K562 (cell line): ENCODE data around the gene IPO8. TPM values are rescaled to one million over a fixed set of nuclear protein-coding genes. Genes with fewer than 3 reads are reported as not detected.

Source experiments
- ATAC-seq: fragments of 200-7000 bp; cut with Tn5 transposase; 3 replicates; pipeline ENCODE4 v1.9.1; 2020; ENCODE audit warnings: moderate library complexity
- BruUV-seq: library from RNA; stranded (reverse); fragments of 400-500 nt; replicated peaks from 2 replicates; lab custom pipeline; 2021; lab: Mats Ljungman, UMichigan
- CTCF ChIA-PET: fragments of 300-600 bp; formaldehyde crosslinking; extraction: SDS; loops from one replicate; lab custom pipeline; 2021; ENCODE audit warnings: low intra/inter-chr PET ratio; lab: Yijun Ruan, JAX
- POLR2A ChIA-PET: fragments of 300-600, 350-650 bp; sonication (Branson Sonifier 250); formaldehyde crosslinking; extraction: SDS; loops from one replicate; lab custom pipeline; 2021; ENCODE audit warnings: antibody characterized with exemption, inconsistent platforms; lab: Yijun Ruan, JAX
- DNase-seq, 4 experiments: peaks; one replicate each; pipeline versions ENCODE4 v3.0.0 to v3.0.0-alpha.2; 2011 to 2018; ENCODE audit warnings: low spot score in 3 of 4, mixed read lengths in 3 of 4; ENCODE audit errors: extremely low read depth in 1 of 4
- FAIRE-seq: peaks from 2 replicates; lab custom pipeline; 2011; peaks lifted over from hg19 to GRCh38; lab: Jason Lieb, UNC
- H2AFZ ChIP-seq: 2 replicates; pipeline ENCODE4 v1.6.0; 2011; ENCODE audit warnings: low read depth, low read length, control low read depth, inconsistent platforms
- H3K27ac ChIP-seq: fragments of 200-600 bp; 3 replicates; pipeline ENCODE4 v1.8.0; 2011; ENCODE audit warnings: low read depth, mild to moderate bottlenecking, control low read depth, inconsistent platforms, low read length, moderate library complexity, mixed read lengths; ENCODE audit errors: extremely low read depth
- H3K27me3 ChIP-seq, 2 experiments: fragments of 300-600 bp in 1 of 2; 2 replicates in 1 of 2; 3 replicates in 1 of 2; pipeline versions ENCODE4 v1.6.0 to v1.8.0; 2011; ENCODE audit warnings: inconsistent platforms in 2 of 2, low read length in 2 of 2, mild to moderate bottlenecking in 1 of 2, mixed read lengths in 1 of 2, moderate library complexity in 1 of 2; ENCODE audit not compliant: control insufficient read depth in 2 of 2, insufficient read depth in 2 of 2
- H3K36me3 ChIP-seq: fragments of 300-600 bp; 3 replicates; pipeline ENCODE4 v1.8.0; 2011; ENCODE audit warnings: mild to moderate bottlenecking, low read length, inconsistent platforms; ENCODE audit not compliant: control insufficient read depth, insufficient read depth
- H3K4me1 ChIP-seq, 2 experiments: fragments of 200-600 bp in 1 of 2; replicated peaks in 1 of 2; 2 replicates in 1 of 2; 3 replicates in 1 of 2; pipeline versions ENCODE4 v1.5.1 to v1.8.0; 2011; ENCODE audit warnings: inconsistent platforms in 2 of 2, low read length in 2 of 2, mild to moderate bottlenecking in 1 of 2, mixed read lengths in 1 of 2, moderate library complexity in 1 of 2; ENCODE audit not compliant: control insufficient read depth in 2 of 2, insufficient read depth in 2 of 2
- H3K4me2 ChIP-seq: 2 replicates; pipeline ENCODE4 v1.6.1; 2011; ENCODE audit warnings: low read length, control low read depth, inconsistent platforms, mixed read lengths; ENCODE audit not compliant: insufficient read depth
- H3K4me3 ChIP-seq: fragments of 200-600 bp; sonication (generic), shearing (Covaris generic); 2 replicates; pipeline ENCODE4 v1.5.1; 2016; ENCODE audit warnings: control low read depth, inconsistent platforms
- H3K79me2 ChIP-seq: fragments of 200-600 bp; 3 replicates; pipeline ENCODE4 v1.8.0; 2011; ENCODE audit warnings: low read length, inconsistent platforms; ENCODE audit not compliant: control insufficient read depth, insufficient read depth
- H3K9ac ChIP-seq, 2 experiments: 2 replicates each; pipeline versions ENCODE4 v1.6.0 to v1.6.1; 2011; ENCODE audit warnings: low read depth in 2 of 2, low read length in 2 of 2, control low read depth in 1 of 2, inconsistent platforms in 1 of 2, mild to moderate bottlenecking in 1 of 2, mixed read lengths in 1 of 2; ENCODE audit not compliant: insufficient read depth in 1 of 2
- H3K9me1 ChIP-seq: one replicate; pipeline ENCODE4 v1.6.0; 2011; ENCODE audit warnings: inconsistent platforms, mild to moderate bottlenecking, low read length, moderate library complexity; ENCODE audit not compliant: control insufficient read depth, insufficient read depth
- H3K9me3 ChIP-seq: replicated peaks from 2 replicates; pipeline ENCODE4 v1.5.1; 2011; ENCODE audit warnings: low read depth, low read length, inconsistent platforms; ENCODE audit not compliant: control insufficient read depth, insufficient read depth
- H4K20me1 ChIP-seq: replicated peaks from 2 replicates; pipeline ENCODE4 v1.6.1; 2011; ENCODE audit warnings: low read length, inconsistent platforms, mixed read lengths; ENCODE audit not compliant: control insufficient read depth, insufficient read depth
- BDP1 ChIP-seq: IDR thresholded peaks from 3 replicates; pipeline ENCODE4 v1.6.1; 2011; ENCODE audit not compliant: insufficient read length, insufficient read depth
- CSDE1 ChIP-seq, 2 experiments: fragments of 450-650 bp; IDR thresholded peaks; 2 replicates each; pipeline ENCODE4 v1.6.1; 2016; ENCODE audit warnings: mild to moderate bottlenecking in 1 of 2
- RAD21 ChIP-seq, 2 experiments: fragments of 250-450 bp in 1 of 2; fragments of 450-650 bp in 1 of 2; sonication (Bioruptor Pico) in 1 of 2; formaldehyde crosslinking in 1 of 2; IDR thresholded peaks in 1 of 2; conservative IDR thresholded peaks in 1 of 2; 2 replicates each; pipeline versions ENCODE4 v1.4.0 to v1.8.0; 2020 to 2022; ENCODE audit warnings: mild to moderate bottlenecking in 2 of 2, moderate library complexity in 1 of 2
- REST ChIP-seq, 2 experiments: fragments of 450-650 bp; formaldehyde crosslinking in 1 of 2; IDR thresholded peaks; 2 replicates each; pipeline versions ENCODE4 v1.4.0 to v1.6.1; 2014 to 2020; ENCODE audit warnings: mild to moderate bottlenecking in 2 of 2, borderline replicate concordance in 1 of 2, low read depth in 1 of 2
- TSC22D4 ChIP-seq: fragments of 450-650 bp; IDR thresholded peaks from 2 replicates; pipeline ENCODE4 v1.6.1; 2016; ENCODE audit warnings: missing genetic modification characterization, missing biosample characterization, control low read depth
- ZNF592 ChIP-seq: fragments of 450-650 bp; IDR thresholded peaks from 2 replicates; pipeline ENCODE4 v1.6.1; 2017; ENCODE audit warnings: antibody characterized with exemption, mild to moderate bottlenecking
- whole genome bisulfite sequencing: fragments of 100-300 bp; shearing (Covaris generic); methylation state at CpG from one replicate; pipeline ENCODE4 v1.1.6; 2016; ENCODE audit warnings: low coverage, mixed read lengths; ENCODE audit not compliant: insufficient coverage; ENCODE audit errors: missing lambda C conversion rate; 5-methylcytosine and 5-hydroxymethylcytosine counted together
- in situ Hi-C: fragments of 300-500 bp; cut with MboI; formaldehyde crosslinking; loops from 4 replicates; pipeline ENCODE4 v1.15.0; 2018; ENCODE audit warnings: inconsistent platforms, mixed read lengths
- intact Hi-C: fragments of 100-400 bp; cut with micrococcal nuclease; formaldehyde crosslinking; loops from 2 replicates; pipeline ENCODE4 v1.14.2; 2022
- polyA plus RNA-seq, 8 experiments: library from polyadenylated mRNA; depleted of rRNA in 4 of 8; stranded (reverse) in 5 of 8; unstranded in 3 of 8; fragments of >200 nt; fragmentation: Nextera tagmentation in 2 of 8; fragmentation: Illumina TruSeq in 1 of 8; extraction: Ambion mirVana in 2 of 8; extraction: Trizol in 1 of 8; gene quantifications; 2 replicates each; pipeline versions ENCODE4 v1.2.1 to v1.2.3, GENCODE V29; 2011 to 2014; ENCODE audit warnings: inconsistent platforms in 1 of 8, missing spikeins in 1 of 8
- total RNA-seq, 7 experiments: library from RNA; depleted of rRNA in 6 of 7; stranded (reverse); fragments of >200 nt in 6 of 7; fragmentation: Illumina TruSeq in 2 of 7; extraction: Trizol in 2 of 7; gene quantifications; 2 replicates each; pipeline versions ENCODE4 v1.2.1 to v1.2.3, GENCODE V29; 2011 to 2021; ENCODE audit warnings: low replicate concordance in 1 of 7

Gene IPO8
- total and polyA plus RNA-seq, 9 of the 15 experiments (the other 6 are each of a cell fraction or from before 2014, with no cell fraction given): 6.5 to 39.6 (median 24.7) TPM

- ChIA-PET POLR2A (no interaction called here), CTCF (no interaction called here)
- no peaks in the 10 kb centered on the region for H3K9me3 ChIP-seq
- H3K27me3 ChIP-seq: 0 out of 5 replicates have a peak, but pooled peaks cover 0 to 7% of the 10 kb centered on the region in 2 experiments
- 76% methylated on average over 6 of the region's 6 CpGs for WGBS
- peaks cover 6% of the 10 kb centered on the region; the same call in 2 of the 3 replicates for H3K36me3 ChIP-seq
- no peak overlapping the region for H3K4me3 ChIP-seq
- BruUV-seq: no TSS peak
- ATAC-seq (no peak), FAIRE-seq (no peak), DNase-seq (no peak)
- H3K4me2 ChIP-seq: no peak overlapping the region
- no peak overlapping the region for H3K9ac ChIP-seq
- no peak overlapping the region for H2AFZ ChIP-seq
- no peaks in the 10 kb centered on the region for H3K79me2 ChIP-seq
- intact Hi-C loops: no loop called here
- H3K27ac ChIP-seq: no peak overlapping the region
- H3K4me1 ChIP-seq: no peaks in the 10 kb centered on the region
- in situ Hi-C loops: no loop called here
- 0 out of 4 replicates have a peak, but pooled peaks of 1 of the 2 experiments have one; percentile 3 for TF ChIP-seq RAD21 (CRISPR knock-in tag; conservative IDR thresholded peaks at IDR 0.05 in 1 of 2, IDR thresholded peaks at IDR 0.05 in 1 of 2)
- no peak for TF ChIP-seq CSDE1 (IDR thresholded peaks at IDR 0.05)
- TF ChIP-seq BDP1: no peak
- peak; percentile 12; the same call in 1 of the 2 replicates for TF ChIP-seq REST (IDR thresholded peaks at IDR 0.05; ENCODE audit: borderline replicate concordance)
- no peak for TF ChIP-seq REST (CRISPR knock-in tag; IDR thresholded peaks at IDR 0.05; ENCODE audit: low read depth)
- TF ChIP-seq TSC22D4 (tag): no peak
- no peak for TF ChIP-seq ZNF592
- H4K20me1 ChIP-seq: no peaks in the 10 kb centered on the region
- H3K9me1 ChIP-seq: no peaks in the 10 kb centered on the region
Measured at GRCh38 chr12:30624009-30624408, 71.7 kb downstream of the IPO8 start.
